Ishikawa (cell line): ENCODE measurements around the gene JPH3.

Source experiments
- CEBPB ChIP-seq: IDR thresholded peaks from 2 replicates; pipeline ENCODE4 v1.6.1; 2012
- CREB1 ChIP-seq: IDR thresholded peaks from 2 replicates; pipeline ENCODE4 v1.6.1; 2012; ENCODE audit warnings: low read depth
- EGR1 ChIP-seq: IDR thresholded peaks from 2 replicates; pipeline ENCODE4 v1.6.1; 2012
- EP300 ChIP-seq: IDR thresholded peaks from 2 replicates; pipeline ENCODE4 v1.6.1; 2012; ENCODE audit warnings: borderline replicate concordance
- FOXM1 ChIP-seq: IDR thresholded peaks from 2 replicates; pipeline ENCODE4 v1.6.1; 2012; ENCODE audit warnings: low read depth, borderline replicate concordance
- MAX ChIP-seq: IDR thresholded peaks from 2 replicates; pipeline ENCODE4 v1.6.1; 2012
- RAD21 ChIP-seq: IDR thresholded peaks from 2 replicates; pipeline ENCODE4 v1.6.1; 2012; ENCODE audit warnings: low read depth
- TAF1 ChIP-seq: IDR thresholded peaks from 2 replicates; pipeline ENCODE4 v1.6.1; 2012; ENCODE audit warnings: low read depth, mild to moderate bottlenecking
- TCF12 ChIP-seq: IDR thresholded peaks from 2 replicates; pipeline ENCODE4 v1.6.1; 2012; ENCODE audit warnings: low read depth
- TEAD4 ChIP-seq: IDR thresholded peaks from 2 replicates; pipeline ENCODE4 v1.6.1; 2012
- USF1 ChIP-seq: IDR thresholded peaks from 2 replicates; pipeline ENCODE4 v1.6.1; 2012
- YY1 ChIP-seq: IDR thresholded peaks from 2 replicates; pipeline ENCODE4 v1.6.1; 2012; ENCODE audit warnings: low read depth
- TF ChIP-seq, protein P1 (sequence below): IDR thresholded peaks from 2 replicates; pipeline ENCODE4 v1.6.1; 2012; ENCODE audit warnings: low read depth, mild to moderate bottlenecking

DNA sequence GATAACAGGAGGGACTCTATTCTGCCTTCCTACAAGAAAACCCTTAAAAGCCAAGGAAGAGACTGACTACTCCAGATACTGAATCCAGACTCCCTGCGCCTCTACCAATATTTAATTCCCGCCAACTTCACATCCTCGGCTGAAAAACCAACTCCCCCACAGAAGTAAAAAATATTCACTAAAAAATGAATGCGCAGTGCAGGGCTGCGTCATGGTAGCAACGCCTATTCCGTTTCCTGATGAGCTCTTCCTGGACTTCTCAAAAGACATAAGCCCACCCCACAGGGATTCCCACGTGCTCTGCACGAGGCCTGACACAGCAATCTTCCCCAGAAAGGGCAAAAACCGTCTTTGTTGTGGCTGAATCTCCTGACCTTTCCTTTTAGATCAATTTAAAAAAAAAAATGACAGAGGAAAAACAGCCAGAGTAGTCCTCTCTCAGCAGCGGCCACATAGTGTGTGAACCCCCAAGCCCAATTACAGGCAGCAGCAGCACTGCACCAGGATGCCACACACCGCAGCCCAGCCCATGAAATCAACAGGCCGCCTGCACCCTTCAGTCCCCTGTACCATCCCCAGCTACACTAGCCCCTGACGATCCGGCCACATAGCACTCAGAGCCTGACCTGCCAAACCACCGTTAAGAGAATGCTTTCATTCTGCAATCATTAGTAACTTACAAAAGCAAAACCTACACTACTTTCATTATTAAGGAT, 139.6 kb downstream of the JPH3 start:
- no peak for TF ChIP-seq EGR1
- no peak for TF ChIP-seq EP300
- TF ChIP-seq MAX: no peak
- TF ChIP-seq RAD21: no peak
- TF ChIP-seq, protein P1, sequence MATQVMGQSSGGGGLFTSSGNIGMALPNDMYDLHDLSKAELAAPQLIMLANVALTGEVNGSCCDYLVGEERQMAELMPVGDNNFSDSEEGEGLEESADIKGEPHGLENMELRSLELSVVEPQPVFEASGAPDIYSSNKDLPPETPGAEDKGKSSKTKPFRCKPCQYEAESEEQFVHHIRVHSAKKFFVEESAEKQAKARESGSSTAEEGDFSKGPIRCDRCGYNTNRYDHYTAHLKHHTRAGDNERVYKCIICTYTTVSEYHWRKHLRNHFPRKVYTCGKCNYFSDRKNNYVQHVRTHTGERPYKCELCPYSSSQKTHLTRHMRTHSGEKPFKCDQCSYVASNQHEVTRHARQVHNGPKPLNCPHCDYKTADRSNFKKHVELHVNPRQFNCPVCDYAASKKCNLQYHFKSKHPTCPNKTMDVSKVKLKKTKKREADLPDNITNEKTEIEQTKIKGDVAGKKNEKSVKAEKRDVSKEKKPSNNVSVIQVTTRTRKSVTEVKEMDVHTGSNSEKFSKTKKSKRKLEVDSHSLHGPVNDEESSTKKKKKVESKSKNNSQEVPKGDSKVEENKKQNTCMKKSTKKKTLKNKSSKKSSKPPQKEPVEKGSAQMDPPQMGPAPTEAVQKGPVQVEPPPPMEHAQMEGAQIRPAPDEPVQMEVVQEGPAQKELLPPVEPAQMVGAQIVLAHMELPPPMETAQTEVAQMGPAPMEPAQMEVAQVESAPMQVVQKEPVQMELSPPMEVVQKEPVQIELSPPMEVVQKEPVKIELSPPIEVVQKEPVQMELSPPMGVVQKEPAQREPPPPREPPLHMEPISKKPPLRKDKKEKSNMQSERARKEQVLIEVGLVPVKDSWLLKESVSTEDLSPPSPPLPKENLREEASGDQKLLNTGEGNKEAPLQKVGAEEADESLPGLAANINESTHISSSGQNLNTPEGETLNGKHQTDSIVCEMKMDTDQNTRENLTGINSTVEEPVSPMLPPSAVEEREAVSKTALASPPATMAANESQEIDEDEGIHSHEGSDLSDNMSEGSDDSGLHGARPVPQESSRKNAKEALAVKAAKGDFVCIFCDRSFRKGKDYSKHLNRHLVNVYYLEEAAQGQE: no peak
- TF ChIP-seq CEBPB: no peak
- TF ChIP-seq YY1: no peak
- no peak for TF ChIP-seq TAF1
- no peak for TF ChIP-seq TEAD4
- no peak for TF ChIP-seq USF1
- no peak for TF ChIP-seq CREB1
- no peak for TF ChIP-seq FOXM1
- TF ChIP-seq TCF12: no peak
